Left forelimb (tissue), 1 donor: ENCODE measurements around the gene COL23A1.

Experiments used
- DNase-seq: peaks from one replicate; pipeline ENCODE4 v3.0.0-alpha.2; 2018; ENCODE audit warnings: low spot score

COL23A1 gene

GRCh38 chr5:178590141-178590923 is at the start of gene COL23A1:
TSS of gene COL23A1 (minus strand) at chr5:178590393.
- DNase-seq: peak; percentile 83

GRCh38 chr5:178637356-178638074 is 47.3 kb upstream of the COL23A1 start:
- no peak for DNase-seq

GRCh38 chr5:178632285-178632684 is 42.1 kb upstream of the COL23A1 start:
- no peak for DNase-seq

- no peak for DNase-seq
Observed at GRCh38 chr5:178630951-178631350, 40.8 kb upstream of the COL23A1 start.

GRCh38 chr5:178630475-178630930 is 40.3 kb upstream of the COL23A1 start:
- DNase-seq: no peak

GRCh38 chr5:178627259-178627598 is 37.0 kb upstream of the COL23A1 start:
- DNase-seq: no peak

- DNase-seq: peak; percentile 98
Observed at GRCh38 chr5:178626484-178627258, 36.5 kb upstream of the COL23A1 start, which contains the start of gene CLK4. TSS of gene CLK4 (minus strand) at chr5:178627050. CDS start at chr5:178623416, 3,634 bp downstream.

- DNase-seq: no peak
Observed at GRCh38 chr5:178625679-178626483, 35.7 kb upstream of the COL23A1 start.

- DNase-seq: no peak
Observed at GRCh38 chr5:178624631-178625546, 34.7 kb upstream of the COL23A1 start.

GRCh38 chr5:178622679-178623247 is 32.6 kb upstream of the COL23A1 start:
- no peak for DNase-seq

GRCh38 chr5:178619390-178619789 is 29.2 kb upstream of the COL23A1 start:
- no peak for DNase-seq

GRCh38 chr5:178612299-178612698 is 22.1 kb upstream of the COL23A1 start:
- DNase-seq: no peak

- no peak for DNase-seq
Observed at GRCh38 chr5:178606269-178606668, 16.1 kb upstream of the COL23A1 start.

- DNase-seq: no peak
Observed at GRCh38 chr5:178605788-178606187, 15.6 kb upstream of the COL23A1 start.

GRCh38 chr5:178602752-178603151 is 12.6 kb upstream of the COL23A1 start:
- no peak for DNase-seq

- DNase-seq: no peak
Observed at GRCh38 chr5:178595750-178596149, 5.6 kb upstream of the COL23A1 start.

GRCh38 chr5:178595150-178595549 is 5.0 kb upstream of the COL23A1 start:
- DNase-seq: no peak

- no peak for DNase-seq
Observed at GRCh38 chr5:178590924-178591423, 781 bp upstream of the COL23A1 start.

- DNase-seq: no peak
Observed at GRCh38 chr5:178589180-178590140, 733 bp downstream of the COL23A1 start.
